Measurements from ENCODE around the gene RAB2B.
"Not testable (repeated sequence)": the region's sequence is repeated elsewhere in the genome, so short reads cannot be mapped to it uniquely, and the experiment has no call there.

Gene RAB2B

DNA sequence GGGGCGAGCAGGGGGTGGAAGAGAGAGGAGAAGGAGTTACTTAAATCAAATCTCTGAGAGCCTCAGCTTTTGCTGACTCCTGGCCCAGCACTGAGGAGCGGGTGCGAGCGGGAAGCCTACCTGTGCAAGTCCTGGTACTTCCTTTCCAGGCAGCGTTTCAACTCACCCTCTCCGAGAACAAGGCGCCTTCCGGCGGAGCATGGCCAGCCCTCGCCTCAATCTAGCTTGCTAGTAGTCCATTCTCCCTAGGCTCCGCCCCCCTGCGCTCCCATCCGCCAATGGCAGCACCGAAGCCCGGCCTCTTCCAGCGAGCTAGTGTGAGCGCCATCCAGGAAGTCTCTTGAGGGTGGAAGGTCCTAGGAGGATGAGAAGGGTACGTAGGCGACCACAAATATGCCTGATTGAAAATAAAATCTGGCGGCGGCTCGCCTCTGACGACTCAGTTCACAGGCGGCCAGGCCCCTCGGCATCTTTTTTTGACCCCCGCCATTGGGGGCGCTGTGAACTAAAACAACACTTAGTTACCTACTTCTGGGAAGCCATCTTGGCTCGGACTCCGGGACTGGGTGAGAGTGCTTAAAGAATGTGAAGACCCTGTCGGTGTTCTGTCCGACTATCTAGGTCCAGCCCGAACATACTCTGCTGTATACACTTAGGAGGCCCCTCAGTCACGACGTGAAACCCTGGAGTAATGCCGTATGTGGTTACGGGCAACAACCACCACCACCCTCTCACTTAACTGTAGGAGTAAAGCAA lies 20.7 kb downstream of the RAB2B start, which contains the start of gene CHD8:
TSS of gene CHD8 (minus strand) at position 212 of the 756 bp plus-strand sequence. CDS start 24,480 bp downstream, outside the sequence.
- peak; percentile 99 for DNase-seq (ENCODE audit: low spot score)
- H3K27ac ChIP-seq: peak within 1 kb of the TSS; percentile 89
- TF ChIP-seq CTCF (conservative IDR thresholded peaks at IDR 0.05; ENCODE audit: low read depth): peak; percentile 77
- CTCF ChIA-PET: interaction anchor here (0.6 to 2.2 kb wide), 6 partner anchors 9 to 1234 kb away, joined by 3 to 7 read pairs (median 4); no protein-coding TSS in a partner anchor
- POLR2A ChIA-PET (ENCODE audit: low non-redundant PET): interaction anchor here (0.6 to 1.0 kb wide), 4 partner anchors 10 to 22 kb away, joined by 3 to 5 read pairs (median 4); no protein-coding TSS in a partner anchor

- CTCF ChIA-PET: interaction anchor here (0.6 to 2.2 kb wide), 4 partner anchors 9 to 74 kb away, joined by 3 to 7 read pairs (median 4); no protein-coding TSS in a partner anchor
- POLR2A ChIA-PET (ENCODE audit: low non-redundant PET): interaction anchor here (0.7 to 1.0 kb wide), 2 partner anchors 9 to 43 kb away, joined by 3 read pairs; no protein-coding TSS in a partner anchor
- no peak for TF ChIP-seq CTCF (conservative IDR thresholded peaks at IDR 0.05; ENCODE audit: low read depth)
- H3K27ac ChIP-seq: peak overlapping the region; percentile 89
- DNase-seq (ENCODE audit: low spot score): no peak
Measured at GRCh38 chr14:21455592-21455911, 21.2 kb downstream of the RAB2B start.

DNA sequence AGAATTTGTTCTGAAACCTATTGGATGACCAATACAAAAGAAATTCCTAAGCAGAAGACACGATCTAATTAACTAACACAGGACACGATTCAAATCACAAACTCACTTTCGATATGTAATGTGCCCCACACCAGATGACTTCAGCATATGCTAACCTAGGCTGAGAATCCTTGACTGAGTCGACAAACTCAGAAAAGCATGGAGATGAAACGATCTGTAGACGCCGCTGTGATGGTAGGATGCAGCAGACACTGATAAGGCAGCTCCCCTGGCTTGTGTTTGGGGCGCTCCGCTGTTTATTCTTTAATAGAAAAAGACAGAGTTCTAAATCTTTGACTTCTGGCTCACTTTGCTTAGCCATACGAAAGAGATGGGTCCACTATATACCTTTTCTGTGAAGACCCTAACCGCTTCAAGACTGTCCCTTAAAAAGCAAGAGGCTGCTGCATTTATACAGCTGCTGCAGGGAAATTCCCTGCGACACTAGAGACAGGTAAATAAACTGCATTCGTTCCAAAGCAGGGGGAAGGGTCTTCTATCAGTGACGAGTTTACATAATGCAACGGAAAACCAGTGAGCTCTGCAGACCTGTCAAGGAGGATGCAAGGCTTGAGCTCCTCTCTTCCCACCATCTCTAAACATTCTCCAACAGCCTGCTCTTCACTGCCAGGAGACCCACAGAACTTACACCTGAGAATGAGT lies 21.8 kb downstream of the RAB2B start:
- no peak for TF ChIP-seq CTCF (conservative IDR thresholded peaks at IDR 0.05; ENCODE audit: low read depth)
- ChIA-PET CTCF (interaction anchor here (0.6 to 2.2 kb wide), 2 partner anchors 9 to 18 kb away, joined by 3 to 7 read pairs; no protein-coding TSS in a partner anchor), POLR2A (ENCODE audit: low non-redundant PET) (interaction anchor here (0.7 to 1.0 kb wide), 2 partner anchors 8 to 43 kb away, joined by 3 read pairs; no protein-coding TSS in a partner anchor)
- peak overlapping the region; percentile 89 for H3K27ac ChIP-seq
- peak; percentile 16 for DNase-seq (ENCODE audit: low spot score)

DNA sequence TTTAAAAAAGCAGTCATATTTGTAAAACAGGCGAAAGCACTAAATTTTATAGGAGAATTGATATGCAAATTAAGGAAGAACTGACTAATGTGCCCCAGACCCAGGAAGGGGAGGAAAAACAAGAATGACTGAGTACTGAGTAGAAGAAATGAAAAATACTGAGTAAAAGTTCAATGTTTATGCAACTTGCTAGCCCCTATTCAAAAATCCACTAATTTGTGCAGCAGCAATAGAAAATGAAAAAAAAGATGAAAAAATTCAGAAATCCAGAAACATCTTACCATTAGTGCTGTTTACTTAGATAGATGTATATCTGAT lies 26.9 kb downstream of the RAB2B start:
- ChIA-PET CTCF (no interaction called here), POLR2A (ENCODE audit: low non-redundant PET) (no interaction called here)
- DNase-seq (ENCODE audit: low spot score): no peak
- H3K27ac ChIP-seq: no peak overlapping the region
- TF ChIP-seq CTCF (conservative IDR thresholded peaks at IDR 0.05; ENCODE audit: low read depth): no peak

- POLR2A ChIA-PET (ENCODE audit: low non-redundant PET); CTCF ChIA-PET; H3K27ac ChIP-seq; DNase-seq (ENCODE audit: low spot score): not testable (repeated sequence)
Measured at GRCh38 chr14:21442657-21443056, 34.1 kb downstream of the RAB2B start.

DNA sequence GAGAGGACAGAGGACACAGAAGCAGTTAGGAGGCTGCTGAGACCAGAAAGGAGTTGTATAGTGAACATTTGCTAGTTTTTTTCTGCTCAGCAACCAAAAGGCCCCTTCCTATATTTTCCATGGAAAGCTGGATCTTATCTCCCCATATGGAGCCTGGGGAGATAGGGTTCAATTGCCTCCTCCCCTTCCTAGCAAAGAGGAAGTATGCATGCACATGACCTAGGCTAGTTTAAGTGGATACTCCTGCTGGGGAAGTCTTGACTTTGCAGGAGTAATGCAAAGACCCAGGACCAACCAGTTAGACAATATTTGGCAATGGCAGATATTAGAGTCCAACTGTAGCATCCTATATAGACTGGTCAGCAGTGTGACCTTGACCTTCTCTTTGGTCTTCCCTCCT lies 35.9 kb downstream of the RAB2B start:
- POLR2A ChIA-PET (ENCODE audit: low non-redundant PET): no interaction called here
- no peak for TF ChIP-seq CTCF (conservative IDR thresholded peaks at IDR 0.05; ENCODE audit: low read depth)
- CTCF ChIA-PET: no interaction called here
- DNase-seq (ENCODE audit: low spot score): no peak
- no peak overlapping the region for H3K27ac ChIP-seq
